H9 (cell line): ENCODE measurements around the gene S100B. TPM values are rescaled to one million over a fixed set of nuclear protein-coding genes. Genes with fewer than 3 reads are reported as not detected.

ENCODE experiments used
- DNase-seq: peaks from one replicate; pipeline ENCODE4 v3.0.0-alpha.2; 2017
- H2AFZ ChIP-seq: one replicate; pipeline ENCODE4 v1.6.1; 2013; ENCODE audit warnings: mild to moderate bottlenecking, low read length, control low read depth, moderate library complexity
- H2AK5ac ChIP-seq: 2 replicates; pipeline ENCODE4 v1.6.1; 2013; ENCODE audit warnings: low read length, control low read depth, mixed read lengths; ENCODE audit not compliant: insufficient read length
- H2BK120ac ChIP-seq: one replicate; pipeline ENCODE4 v1.6.1; 2013; ENCODE audit warnings: low read depth, mild to moderate bottlenecking, low read length, control low read depth, inconsistent platforms; ENCODE audit not compliant: poor library complexity, severe bottlenecking
- H2BK12ac ChIP-seq: 2 replicates; pipeline ENCODE4 v1.6.1; 2013; ENCODE audit warnings: low read length, control low read depth, mixed read lengths, low read depth; ENCODE audit not compliant: insufficient read length
- H2BK15ac ChIP-seq: 2 replicates; pipeline ENCODE4 v1.6.1; 2013; ENCODE audit warnings: low read depth, low read length, control low read depth
- H2BK20ac ChIP-seq: one replicate; pipeline ENCODE4 v1.6.1; 2013; ENCODE audit warnings: low read depth, mild to moderate bottlenecking, low read length, control low read depth, inconsistent platforms; ENCODE audit not compliant: poor library complexity, severe bottlenecking
- H2BK5ac ChIP-seq: 2 replicates; pipeline ENCODE4 v1.6.1; 2013; ENCODE audit warnings: low read length, control low read depth, mixed read lengths; ENCODE audit not compliant: insufficient read length
- H3K14ac ChIP-seq: 2 replicates; pipeline ENCODE4 v1.6.1; 2013; ENCODE audit warnings: low read length, control low read depth; ENCODE audit not compliant: insufficient read depth
- H3K18ac ChIP-seq: 2 replicates; pipeline ENCODE4 v1.6.1; 2013; ENCODE audit warnings: low read depth, mild to moderate bottlenecking, mixed read lengths, low read length, control low read depth; ENCODE audit not compliant: insufficient read length
- H3K23ac ChIP-seq: 2 replicates; pipeline ENCODE4 v1.6.1; 2013; ENCODE audit warnings: low read length, control low read depth, mixed read lengths, low read depth; ENCODE audit not compliant: insufficient read length
- H3K23me2 ChIP-seq: 2 replicates; pipeline ENCODE4 v1.6.1; 2013; ENCODE audit warnings: low read depth, mild to moderate bottlenecking, mixed read lengths, low read length, control low read depth; ENCODE audit not compliant: insufficient read length, poor library complexity, severe bottlenecking
- H3K27ac ChIP-seq: 2 replicates; pipeline ENCODE4 v1.5.1; 2013; ENCODE audit warnings: low read length, control low read depth, mixed read lengths, low read depth; ENCODE audit not compliant: insufficient read length
- H3K27me3 ChIP-seq: 2 replicates; pipeline ENCODE4 v1.6.1; 2013; ENCODE audit warnings: low read length, control low read depth, inconsistent platforms; ENCODE audit not compliant: insufficient read depth
- H3K4ac ChIP-seq: 2 replicates; pipeline ENCODE4 v1.6.1; 2013; ENCODE audit warnings: low read depth, mild to moderate bottlenecking, control low read depth, inconsistent platforms, low read length, moderate library complexity
- H3K4me1 ChIP-seq: 2 replicates; pipeline ENCODE4 v1.6.1; 2013; ENCODE audit warnings: low read length, control low read depth, inconsistent platforms; ENCODE audit not compliant: insufficient read depth
- H3K4me2 ChIP-seq: 2 replicates; pipeline ENCODE4 v1.6.1; 2013; ENCODE audit warnings: low read length, control low read depth, mixed read lengths; ENCODE audit not compliant: insufficient read length, insufficient read depth
- H3K56ac ChIP-seq: 2 replicates; pipeline ENCODE4 v1.6.1; 2013; ENCODE audit warnings: low read depth, mild to moderate bottlenecking, mixed read lengths, low read length, control low read depth; ENCODE audit not compliant: insufficient read length
- H3K79me1 ChIP-seq: 2 replicates; pipeline ENCODE4 v1.6.1; 2013; ENCODE audit warnings: low read depth, mild to moderate bottlenecking, moderate library complexity, low read length, control low read depth, inconsistent platforms; ENCODE audit not compliant: insufficient read depth, poor library complexity, severe bottlenecking
- H3K79me2 ChIP-seq: 2 replicates; pipeline ENCODE4 v1.6.1; 2013; ENCODE audit warnings: low read length, control low read depth, inconsistent platforms; ENCODE audit not compliant: insufficient read depth
- H3K9ac ChIP-seq: 2 replicates; pipeline ENCODE4 v1.6.1; 2013; ENCODE audit warnings: low read length, control low read depth, mixed read lengths; ENCODE audit not compliant: insufficient read length; ENCODE audit errors: extremely low read depth
- H3K9me3 ChIP-seq: one replicate; pipeline ENCODE4 v1.6.1; 2013; ENCODE audit warnings: low read depth, low read length, inconsistent platforms; ENCODE audit not compliant: control insufficient read depth
- H3T11ph ChIP-seq: one replicate; pipeline ENCODE4 v1.6.1; 2013; ENCODE audit warnings: mild to moderate bottlenecking, low read length, control low read depth, inconsistent platforms
- H4K20me1 ChIP-seq: one replicate; pipeline ENCODE4 v1.6.1; 2013; ENCODE audit not compliant: control insufficient read depth, insufficient read length, insufficient read depth
- H4K5ac ChIP-seq: 2 replicates; pipeline ENCODE4 v1.6.1; 2013; ENCODE audit warnings: low read depth, mild to moderate bottlenecking, mixed read lengths, low read length, control low read depth; ENCODE audit not compliant: insufficient read length
- H4K8ac ChIP-seq: replicated peaks from 2 replicates; pipeline ENCODE4 v1.6.1; 2013; ENCODE audit warnings: low read length, control low read depth, mixed read lengths, low read depth; ENCODE audit not compliant: insufficient read length
- H4K91ac ChIP-seq: 2 replicates; pipeline ENCODE4 v1.6.1; 2013; ENCODE audit warnings: low read depth, mild to moderate bottlenecking, moderate library complexity, mixed read lengths, low read length, control low read depth; ENCODE audit not compliant: insufficient read length
- H3K27ac Mint-ChIP-seq, 3 experiments: 2 replicates in 2 of 3; 3 replicates in 1 of 3; pipeline ENCODE4 v1.8.0; 2020 to 2021; ENCODE audit warnings: mixed read lengths in 3 of 3, mild to moderate bottlenecking in 1 of 3, moderate library complexity in 1 of 3
- H3K27me3 Mint-ChIP-seq: 2 replicates; pipeline ENCODE4 v1.8.0; 2021; ENCODE audit warnings: low read depth, mild to moderate bottlenecking, moderate library complexity, mixed read lengths
- H3K36me3 Mint-ChIP-seq, 3 experiments: 2 replicates in 2 of 3; 3 replicates in 1 of 3; pipeline ENCODE4 v1.8.0; 2020 to 2021; ENCODE audit warnings: low read depth in 3 of 3, mixed read lengths in 3 of 3; ENCODE audit not compliant: insufficient read depth in 1 of 3
- H3K4me1 Mint-ChIP-seq, 2 experiments: 2 replicates each; pipeline ENCODE4 v1.8.0; 2020; ENCODE audit warnings: mixed read lengths in 2 of 2
- H3K4me3 Mint-ChIP-seq, 2 experiments: 2 replicates in 1 of 2; 3 replicates in 1 of 2; pipeline ENCODE4 v1.8.0; 2020 to 2021; ENCODE audit warnings: mild to moderate bottlenecking in 2 of 2, mixed read lengths in 2 of 2, moderate library complexity in 1 of 2
- H3K9me3 Mint-ChIP-seq, 2 experiments: 2 replicates in 1 of 2; 3 replicates in 1 of 2; pipeline ENCODE4 v1.8.0; 2020; ENCODE audit warnings: mild to moderate bottlenecking in 2 of 2, mixed read lengths in 2 of 2, moderate library complexity in 1 of 2
- CTCF ChIP-seq: fragments of 200-600 bp; sonication (generic); conservative IDR thresholded peaks from 3 replicates; pipeline ENCODE4 v1.8.0; 2021; ENCODE audit warnings: antibody characterized with exemption, mild to moderate bottlenecking
- WGBS: extraction: QIAGEN DNeasy Blood & Tissue Kit; methylation state at CpG from one replicate; pipeline ENCODE4 v1.1.7; 2013; ENCODE audit warnings: missing lambda C conversion rate, low lambda C conversion rate, mixed read lengths; ENCODE audit not compliant: insufficient read length; ENCODE audit errors: extremely low coverage; 5-methylcytosine and 5-hydroxymethylcytosine counted together
- total RNA-seq: library from RNA; stranded (reverse); gene quantifications from 2 replicates; pipeline ENCODE4 v1.2.1, GENCODE V29; 2021

The S100B gene
- total RNA-seq, 1 experiment from 2014 or later, result 0.26 TPM

GRCh38 chr21:46627726-46628125 lies 22.8 kb upstream of the S100B start:
- peaks cover 5% of the 10 kb centered on the region for H3K27me3 Mint-ChIP-seq

More at GRCh38 chr21:46627726-46628125, 22.8 kb upstream of the S100B start:
- Histone ChIP-seq H4K5ac (no peak overlapping the region), H4K8ac (no peak overlapping the region), H3K79me2 (no peaks in the 10 kb centered on the region), H3K79me1 (no peaks in the 10 kb centered on the region), H4K20me1 (no peaks in the 10 kb centered on the region), H2BK5ac (no peak overlapping the region), H2AK5ac (no peak overlapping the region), H3K9ac (no peak overlapping the region), H3K9me3 (peaks cover 7% of the 10 kb centered on the region), H3K27ac (no peak overlapping the region), H3K23ac (no peak overlapping the region), H2BK120ac (no peak overlapping the region), H3K4me2 (no peak overlapping the region), H3K4me1 (no peaks in the 10 kb centered on the region), H3K27me3 (no peaks in the 10 kb centered on the region), H4K91ac (no peak overlapping the region), H2AFZ (no peak overlapping the region), H2BK20ac (no peak overlapping the region), H3T11ph (no peak overlapping the region), H3K23me2 (no peaks in the 10 kb centered on the region), H3K4ac (no peak overlapping the region), H3K14ac (no peak overlapping the region), H3K18ac (no peak overlapping the region), H2BK15ac (no peak overlapping the region), H3K56ac (no peak overlapping the region), H2BK12ac (no peak overlapping the region)
- H3K4me1 Mint-ChIP-seq, result peaks cover 9 to 13% of the 10 kb centered on the region in 2 experiments
- H3K36me3 Mint-ChIP-seq, result peaks cover 6 to 18% (median 11%) of the 10 kb centered on the region in 3 experiments
- no peak overlapping the region for H3K4me3 Mint-ChIP-seq
- H3K9me3 Mint-ChIP-seq, result peaks cover 16 to 23% of the 10 kb centered on the region in 2 experiments
- WGBS, result no CpG with 5 or more reads among the region's 4 CpGs
- H3K27ac Mint-ChIP-seq, result no peak overlapping the region
- TF ChIP-seq CTCF, result no peak
- no peak for DNase-seq
